HCT116 (cell line): ENCODE results near the gene MGAT4C. TPM values are rescaled to one million over a fixed set of nuclear protein-coding genes. Genes with fewer than 3 reads are reported as not detected.

ENCODE experiments used
- ATAC-seq: fragments of 200-7000 bp; cut with Tn5 transposase; 2 replicates; pipeline ENCODE4 v1.9.1; 2020; ENCODE audit warnings: mild to moderate bottlenecking, moderate library complexity
- BruUV-seq: library from RNA; stranded (reverse); fragments of 400-500 nt; replicated peaks from 2 replicates; lab custom pipeline; 2021; lab: Mats Ljungman, UMichigan
- CTCF ChIA-PET: fragments of 300-600 bp; sonication (Branson Sonifier 250); formaldehyde crosslinking; loops from one replicate; lab custom pipeline; 2021; ENCODE audit warnings: antibody characterized with exemption; lab: Charles Lee
- POLR2A ChIA-PET: fragments of 300-600, 350-600 bp; sonication (Branson Sonifier 250); formaldehyde crosslinking; loops from one replicate; lab custom pipeline; 2021; ENCODE audit warnings: antibody characterized with exemption; lab: Charles Lee
- RAD21 ChIA-PET, 2 experiments: fragments of 300-600 bp; sonication (Branson Sonifier 250); formaldehyde crosslinking; loops; one replicate each; lab custom pipeline; 2023; ENCODE audit warnings: low total read pairs in 2 of 2; ENCODE audit not compliant: uncharacterized antibody in 2 of 2, unreplicated experiment in 2 of 2, low non-redundant PET in 1 of 2; lab: Charles Lee
- DNase-seq: peaks from one replicate; pipeline ENCODE4 v3.0.0-alpha.2; 2010; ENCODE audit warnings: low read depth, low spot score
- H2AFZ ChIP-seq: fragments of 200-600 bp; shearing (Covaris generic), sonication (generic); 2 replicates; pipeline ENCODE4 v1.6.1; 2017; ENCODE audit warnings: low read depth, mixed run types, mixed read lengths, antibody characterized with exemption, low read length; ENCODE audit not compliant: poor library complexity, severe bottlenecking
- H3K27ac ChIP-seq: 2 replicates; pipeline ENCODE4 v1.5.1; 2012; ENCODE audit warnings: low read depth, low read length
- H3K27me3 ChIP-seq: fragments of 200-600 bp; sonication (generic); 2 replicates; pipeline ENCODE4 v1.6.1; 2016; ENCODE audit warnings: mixed run types, low read length, mixed read lengths; ENCODE audit not compliant: insufficient read depth
- H3K36me3 ChIP-seq, 2 experiments: fragments of 200-500 bp in 1 of 2; fragments of 200-600 bp in 1 of 2; sonication (Bioruptor generic) in 1 of 2; sonication (generic) in 1 of 2; 2 replicates each; pipeline versions ENCODE4 v1.5.1 to v1.6.1; 2014 to 2016; ENCODE audit warnings: low read length in 2 of 2, inconsistent platforms in 1 of 2, mixed read lengths in 1 of 2, mixed run types in 1 of 2; ENCODE audit not compliant: insufficient read depth in 2 of 2, control insufficient read depth in 1 of 2
- H3K4me1 ChIP-seq, 2 experiments: fragments of 200-600 bp in 1 of 2; sonication (generic) in 1 of 2; 2 replicates each; pipeline versions ENCODE4 v1.5.1 to v1.6.1; 2012 to 2017; ENCODE audit warnings: low read length in 2 of 2, inconsistent platforms in 1 of 2, mild to moderate bottlenecking in 1 of 2, mixed read lengths in 1 of 2, mixed run types in 1 of 2, moderate library complexity in 1 of 2; ENCODE audit not compliant: insufficient read depth in 2 of 2, control insufficient read depth in 1 of 2
- H3K4me2 ChIP-seq: fragments of 200-600 bp; sonication (generic); 2 replicates; pipeline ENCODE4 v1.6.1; 2017; ENCODE audit warnings: mixed run types, low read length, mixed read lengths
- H3K4me3 ChIP-seq, 2 experiments: fragments of 200-600 bp in 1 of 2; sonication (generic) in 1 of 2; replicated peaks in 1 of 2; 2 replicates each; pipeline ENCODE4 v1.5.1; 2011 to 2016; ENCODE audit warnings: low read length in 2 of 2, control low read depth in 1 of 2, low read depth in 1 of 2, mild to moderate bottlenecking in 1 of 2, mixed read lengths in 1 of 2, mixed run types in 1 of 2
- H3K79me2 ChIP-seq: fragments of 200-600 bp; sonication (generic); 2 replicates; pipeline ENCODE4 v1.6.1; 2017; ENCODE audit warnings: mild to moderate bottlenecking, mixed run types, low read length, moderate library complexity, mixed read lengths; ENCODE audit not compliant: insufficient read depth
- H3K9ac ChIP-seq: fragments of 200-600 bp; sonication (generic); 2 replicates; pipeline ENCODE4 v1.6.1; 2016; ENCODE audit warnings: low read length, mixed read lengths
- H3K9me2 ChIP-seq: fragments of 200-600 bp; sonication (generic), shearing (Covaris generic); 2 replicates; pipeline ENCODE4 v1.6.1; 2017; ENCODE audit warnings: mixed run types, mild to moderate bottlenecking, moderate library complexity; ENCODE audit not compliant: insufficient read depth
- H3K9me3 ChIP-seq, 2 experiments: fragments of 200-500 bp in 1 of 2; fragments of 200-600 bp in 1 of 2; sonication (Bioruptor generic) in 1 of 2; sonication (generic) in 1 of 2; 2 replicates each; pipeline ENCODE4 v1.6.1; 2014 to 2017; ENCODE audit warnings: low read length in 2 of 2, mixed read lengths in 2 of 2, inconsistent platforms in 1 of 2, low read depth in 1 of 2, mild to moderate bottlenecking in 1 of 2, mixed run types in 1 of 2, moderate library complexity in 1 of 2; ENCODE audit not compliant: control insufficient read depth in 1 of 2, insufficient read depth in 1 of 2
- H4K20me1 ChIP-seq: fragments of 200-600 bp; sonication (generic), shearing (Covaris generic); 2 replicates; pipeline ENCODE4 v1.6.1; 2017; ENCODE audit warnings: mixed run types, mild to moderate bottlenecking, moderate library complexity; ENCODE audit not compliant: insufficient read depth
- ATF3 ChIP-seq: IDR thresholded peaks from 2 replicates; pipeline ENCODE4 v1.6.1; 2012
- CBX3 ChIP-seq: IDR thresholded peaks from 2 replicates; pipeline ENCODE4 v1.6.1; 2012; ENCODE audit warnings: low read depth
- CEBPB ChIP-seq: IDR thresholded peaks from 2 replicates; pipeline ENCODE4 v1.6.1; 2012; ENCODE audit warnings: low read depth
- EGR1 ChIP-seq: IDR thresholded peaks from 2 replicates; pipeline ENCODE4 v1.6.1; 2012; ENCODE audit warnings: low read depth
- ELF1 ChIP-seq: IDR thresholded peaks from 2 replicates; pipeline ENCODE4 v1.6.1; 2012; ENCODE audit warnings: low read depth, borderline replicate concordance
- EZH2 ChIP-seq: fragments of 200-600 bp; sonication (generic); IDR thresholded peaks from 2 replicates; pipeline ENCODE4 v1.6.1; 2017; ENCODE audit warnings: antibody characterized with exemption, mixed run types
- FOSL1 ChIP-seq: IDR thresholded peaks from 2 replicates; pipeline ENCODE4 v1.6.1; 2012; ENCODE audit warnings: low read depth
- JUND ChIP-seq: IDR thresholded peaks from 2 replicates; pipeline ENCODE4 v1.6.1; 2012
- POLR2A ChIP-seq: IDR thresholded peaks from 2 replicates; pipeline ENCODE4 v1.7.0; 2011; ENCODE audit warnings: borderline replicate concordance; ENCODE audit not compliant: insufficient read depth, insufficient read length; ENCODE audit errors: extremely low read depth
- SIN3A ChIP-seq: IDR thresholded peaks from 2 replicates; pipeline ENCODE4 v1.6.1; 2012; ENCODE audit warnings: low read depth
- SRF ChIP-seq: IDR thresholded peaks from 2 replicates; pipeline ENCODE4 v1.6.1; 2012; ENCODE audit warnings: low read depth
- TCF7L2 ChIP-seq: IDR thresholded peaks from 2 replicates; pipeline ENCODE4 v1.7.0; 2011; ENCODE audit warnings: borderline replicate concordance, inconsistent platforms; ENCODE audit not compliant: insufficient read depth, insufficient read length; ENCODE audit errors: extremely low read depth
- ZBTB33 ChIP-seq: IDR thresholded peaks from 2 replicates; pipeline ENCODE4 v1.6.1; 2011; ENCODE audit warnings: mild to moderate bottlenecking, low read length, moderate library complexity; ENCODE audit not compliant: insufficient replicate concordance; ENCODE audit errors: extremely low read depth
- ZNF274 ChIP-seq: fragments of 200-500 bp; sonication (Bioruptor generic); IDR thresholded peaks from 2 replicates; pipeline ENCODE4 v1.6.1; 2014; ENCODE audit warnings: mild to moderate bottlenecking, low read depth, low read length, inconsistent platforms
- intact Hi-C: fragments of 100-400 bp; cut with micrococcal nuclease; formaldehyde crosslinking; loops from 2 replicates; pipeline ENCODE4 v1.10.0; 2022
- total RNA-seq: library from RNA; stranded (reverse); gene quantifications from one replicate; pipeline ENCODE4 v1.2.1, GENCODE V29; 2021; ENCODE audit not compliant: unreplicated experiment

The MGAT4C gene
- total RNA-seq, 1 experiment from 2014 or later: not detected

- no peak overlapping the region for H3K4me2 ChIP-seq
- no peaks in the 10 kb centered on the region for H3K9me3 ChIP-seq
- H3K27me3 ChIP-seq: no peaks in the 10 kb centered on the region
- H4K20me1 ChIP-seq: no peaks in the 10 kb centered on the region
- ATAC-seq: no peak
- H3K9me2 ChIP-seq: no peaks in the 10 kb centered on the region
- no peaks in the 10 kb centered on the region for H3K36me3 ChIP-seq
- no TSS peak for BruUV-seq
- POLR2A ChIA-PET: no interaction called here
- TF ChIP-seq FOSL1 (no peak), ZNF274 (no peak), ATF3 (no peak), ELF1 (no peak), EZH2 (no peak), SRF (no peak), POLR2A (no peak), TCF7L2 (no peak), CBX3 (no peak), ZBTB33 (no peak), CEBPB (no peak), SIN3A (no peak), JUND (no peak), EGR1 (no peak)
- CTCF ChIA-PET: interaction anchor here (1.4 kb wide), 1 partner anchor 478 kb away, joined by 4 read pairs; no protein-coding TSS in a partner anchor
- H2AFZ ChIP-seq: no peak overlapping the region
- no peak overlapping the region for H3K9ac ChIP-seq
- H3K4me3 ChIP-seq: no peak overlapping the region
- no peak overlapping the region for H3K27ac ChIP-seq
- intact Hi-C loops: no loop called here
- H3K79me2 ChIP-seq: no peaks in the 10 kb centered on the region
- no peaks in the 10 kb centered on the region for H3K4me1 ChIP-seq
- no peak for DNase-seq
- RAD21 ChIA-PET: no interaction called here
These were observed 309.8 kb downstream of the MGAT4C start for GRCh38 chr12:85946375-85946774.
